ENCODE results near the gene FCGR3A.
"Not testable (repeated sequence)": the region's sequence is repeated elsewhere in the genome, so short reads cannot be mapped to it uniquely, and the experiment has no call there.

The FCGR3A gene

DNA sequence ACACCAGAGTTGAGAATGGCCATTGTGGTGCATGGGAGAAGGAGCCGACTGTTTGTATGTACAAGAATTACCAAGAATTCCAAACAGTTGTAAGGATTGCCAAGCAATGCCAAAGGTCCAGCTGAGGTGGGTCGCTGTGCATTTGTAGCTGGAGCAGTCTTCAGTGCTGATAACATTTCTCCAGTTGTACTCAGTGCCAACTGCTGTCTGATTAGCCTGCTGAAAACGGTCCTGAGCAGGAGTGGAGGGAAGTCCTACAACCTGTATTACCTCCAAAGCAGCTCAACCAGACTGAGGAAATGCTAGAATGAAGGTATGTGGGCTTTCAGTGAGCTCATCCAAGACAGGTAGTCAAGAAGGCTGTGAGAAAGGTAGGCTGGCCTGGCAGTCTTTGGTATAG, 6.5 kb upstream of the FCGR3A start:
- DNase-seq, result not testable (repeated sequence)

DNA sequence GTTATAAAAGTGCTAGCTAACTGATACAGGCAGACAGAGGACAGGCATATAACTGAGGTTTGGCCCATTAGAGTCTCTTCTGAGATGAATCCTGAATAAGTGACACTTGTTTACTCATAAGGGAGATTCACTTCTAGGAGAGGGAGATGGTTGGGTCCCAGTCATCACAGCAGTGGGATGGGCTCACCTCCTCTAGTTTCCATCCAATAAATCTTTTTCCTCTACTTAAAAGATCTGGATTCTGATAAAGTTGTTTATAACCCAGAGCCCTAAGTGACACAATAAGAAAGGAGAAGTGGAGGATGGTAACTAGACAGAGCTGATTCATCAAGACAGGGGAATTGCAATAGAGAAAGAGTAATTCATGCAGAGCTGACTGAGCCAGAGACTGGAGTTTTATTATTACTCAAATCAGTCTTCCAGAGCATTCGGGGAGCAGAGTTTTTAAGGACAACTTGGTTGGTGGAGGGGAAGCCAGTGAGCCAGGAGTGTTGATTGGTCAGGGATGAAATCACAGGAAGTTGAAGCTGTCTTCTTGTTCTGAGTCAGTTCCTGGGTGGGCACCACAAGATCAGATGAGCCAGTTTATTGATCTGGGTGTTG, 5.3 kb upstream of the FCGR3A start:
- peak; percentile 34 for DNase-seq

DNA sequence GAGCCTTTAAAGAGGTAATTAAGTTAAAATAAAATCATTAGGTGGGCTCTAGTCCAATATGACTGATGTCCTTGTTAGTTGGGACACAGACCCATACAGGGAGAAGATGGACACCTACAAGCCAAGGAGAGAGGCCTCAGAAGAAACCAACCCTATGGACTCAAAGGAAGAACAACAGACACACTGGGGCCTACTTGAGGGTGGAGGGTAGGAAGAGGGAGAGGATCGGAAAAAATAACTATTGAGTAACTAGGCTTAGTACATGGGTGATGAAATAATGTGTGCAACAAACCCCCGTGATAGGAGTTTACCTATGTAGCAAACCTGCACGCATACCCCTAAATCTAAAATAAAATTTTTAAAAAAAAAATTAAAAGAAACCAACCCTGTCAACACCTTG, 4.7 kb upstream of the FCGR3A start:
- DNase-seq, result not testable (repeated sequence)

DNA sequence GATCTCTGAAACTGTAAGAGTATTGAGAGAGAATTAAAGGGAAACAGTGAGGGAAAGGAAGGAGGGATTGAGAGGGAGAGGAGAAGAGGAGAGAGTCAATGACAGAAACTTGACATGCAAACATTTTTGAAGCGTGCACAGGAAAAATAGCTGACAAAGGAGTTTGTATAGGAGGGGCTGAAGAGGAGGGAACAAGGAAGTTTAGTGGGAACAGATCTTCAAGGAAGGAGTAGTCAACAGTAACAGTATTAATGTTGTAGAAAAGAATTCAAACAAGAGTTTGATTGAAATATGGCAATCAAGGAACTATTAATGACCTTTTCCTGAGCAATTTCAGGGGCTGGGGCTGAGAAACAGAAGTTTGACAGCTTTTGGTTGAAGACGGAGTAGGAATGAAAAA, 4.0 kb upstream of the FCGR3A start:
- DNase-seq, result not testable (repeated sequence)

DNA sequence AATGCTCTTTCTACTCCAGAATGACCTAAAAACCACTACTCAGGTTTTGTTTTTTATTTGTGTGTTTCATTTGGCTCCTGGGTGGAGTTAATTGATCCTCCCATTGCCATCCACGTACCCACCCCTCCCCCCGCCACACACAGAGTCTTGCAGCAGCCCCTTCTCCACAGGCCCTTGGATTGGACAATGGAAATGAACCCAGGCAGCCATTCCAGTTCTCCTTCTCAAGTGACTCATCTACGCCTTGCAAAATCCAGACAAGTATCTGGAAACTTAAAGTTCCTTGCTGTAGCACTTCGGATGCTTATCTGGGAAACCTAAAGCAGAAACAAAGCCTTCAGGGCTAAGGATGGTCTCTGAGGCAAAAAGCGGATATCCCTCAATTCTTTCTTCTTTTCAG, 1.3 kb upstream of the FCGR3A start:
- DNase-seq, result not testable (repeated sequence)

DNA sequence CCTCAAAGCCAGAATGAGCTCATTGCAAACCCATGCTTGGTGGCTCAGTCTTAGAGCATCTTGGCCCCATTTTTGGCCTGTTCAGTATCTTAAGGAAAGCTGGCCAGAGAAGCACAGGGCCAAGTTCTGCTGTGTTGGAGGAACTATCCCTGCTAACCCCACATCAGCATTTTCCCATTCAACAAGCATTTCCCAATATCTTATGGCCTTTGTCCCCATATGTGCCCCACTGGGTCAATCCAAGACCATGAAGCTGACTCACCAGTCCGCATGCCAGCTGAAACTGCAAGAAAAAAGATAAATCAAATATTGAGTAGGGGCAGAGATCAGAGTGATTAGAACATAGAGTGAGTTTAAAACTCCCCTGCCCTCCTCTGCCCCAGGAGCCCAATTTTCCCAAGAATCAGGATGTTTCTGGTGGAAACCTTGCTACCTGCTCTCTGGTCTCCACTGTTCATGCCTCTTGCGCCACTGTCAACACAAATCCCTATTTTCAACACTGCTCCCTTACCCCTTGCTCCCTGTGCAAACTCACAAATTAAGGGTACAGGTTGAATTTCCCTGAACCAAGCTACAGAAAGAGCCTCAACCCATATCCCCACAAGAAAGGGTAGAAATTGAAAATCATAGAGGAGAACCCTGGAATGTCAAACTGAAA, 740 bp downstream of the FCGR3A start:
- DNase-seq, result not testable (repeated sequence)

DNA sequence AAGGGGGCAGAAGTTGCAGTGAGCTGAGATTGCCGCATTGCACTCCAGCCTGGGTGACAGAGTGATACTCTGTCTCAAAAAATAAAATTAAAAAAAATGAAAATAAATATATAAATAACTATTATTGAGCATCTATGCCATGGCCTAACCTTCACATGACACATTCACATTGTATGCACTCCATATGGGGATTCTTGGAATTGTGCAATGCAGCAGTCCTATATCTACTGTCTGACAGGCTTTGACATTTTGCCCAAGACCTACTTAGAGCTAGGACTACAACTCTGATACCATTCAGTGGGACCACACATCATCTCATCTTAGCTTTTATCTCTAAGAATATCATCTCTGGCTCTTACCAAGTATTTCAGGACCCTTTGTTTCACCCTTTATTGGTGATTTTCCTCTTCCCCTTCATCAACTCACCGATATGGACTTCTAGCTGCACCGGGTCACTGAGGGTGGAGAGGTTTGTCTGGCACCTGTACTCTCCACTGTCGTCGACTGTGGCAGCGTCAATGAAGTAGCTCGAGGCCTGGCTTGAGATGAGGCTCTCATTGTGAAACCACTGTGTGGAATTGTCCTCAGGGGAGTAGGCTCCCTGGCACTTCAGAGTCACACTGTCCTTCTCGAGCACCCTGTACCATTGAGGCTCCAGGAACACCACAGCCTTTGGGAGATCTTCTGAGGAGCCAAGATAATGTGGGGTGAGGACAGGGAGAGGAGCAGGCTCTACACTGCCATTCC, 1.4 kb downstream of the FCGR3A start:
- DNase-seq, result not testable (repeated sequence)

DNA sequence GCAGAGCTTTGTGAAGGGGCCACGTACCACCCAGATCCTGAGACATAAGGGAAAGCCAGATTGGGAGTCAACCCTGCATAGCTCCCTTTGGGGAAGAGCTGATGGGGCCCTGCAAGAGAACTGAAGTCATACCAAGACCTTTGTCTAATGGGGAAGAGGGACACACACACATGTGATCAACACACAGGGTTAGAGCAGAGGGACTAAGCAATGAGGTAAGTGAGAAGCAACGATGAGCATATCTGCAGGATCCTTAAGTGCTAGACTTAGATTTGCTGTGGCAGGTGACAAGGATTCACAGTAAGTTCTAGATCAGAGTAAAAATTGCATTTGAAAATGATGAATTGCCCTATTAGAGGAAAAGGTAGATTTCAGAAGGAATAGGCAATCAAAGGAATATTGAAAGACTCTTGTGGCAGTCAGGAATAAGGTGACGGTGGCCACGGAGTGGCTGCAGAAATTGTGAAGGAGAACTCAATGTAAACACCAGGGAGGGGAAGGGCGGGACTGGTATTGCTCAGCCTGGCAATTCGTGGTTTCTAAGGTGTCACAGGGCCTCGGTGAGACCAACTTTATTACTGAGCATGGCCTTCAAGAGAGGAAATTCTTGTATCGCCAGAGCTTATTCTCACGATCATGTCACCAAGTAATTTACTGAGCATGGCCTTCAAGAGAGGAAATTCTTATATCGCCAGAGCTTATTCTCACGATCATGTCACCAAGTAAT, 4.5 kb downstream of the FCGR3A start:
- DNase-seq, result not testable (repeated sequence)

DNA sequence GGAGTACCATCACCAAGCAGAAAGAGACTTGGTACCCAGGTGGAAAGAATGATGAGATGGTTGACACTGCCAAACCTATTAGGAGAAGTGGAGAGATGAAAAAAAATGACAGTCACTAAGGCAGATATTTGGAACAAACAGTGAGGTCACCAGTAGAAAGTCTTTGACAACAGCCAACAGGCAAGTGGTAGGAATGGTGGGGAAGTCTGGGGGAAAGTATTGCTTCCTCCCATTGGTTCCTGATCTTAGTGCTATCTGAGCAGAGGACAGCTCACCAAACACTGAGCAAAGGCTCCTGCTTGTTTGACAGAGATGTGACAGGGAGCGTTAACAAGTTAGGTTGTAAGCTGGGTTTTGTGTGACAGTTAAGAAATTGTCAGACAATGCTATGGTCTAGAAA, 6.5 kb downstream of the FCGR3A start:
- not testable (repeated sequence) for DNase-seq

DNA sequence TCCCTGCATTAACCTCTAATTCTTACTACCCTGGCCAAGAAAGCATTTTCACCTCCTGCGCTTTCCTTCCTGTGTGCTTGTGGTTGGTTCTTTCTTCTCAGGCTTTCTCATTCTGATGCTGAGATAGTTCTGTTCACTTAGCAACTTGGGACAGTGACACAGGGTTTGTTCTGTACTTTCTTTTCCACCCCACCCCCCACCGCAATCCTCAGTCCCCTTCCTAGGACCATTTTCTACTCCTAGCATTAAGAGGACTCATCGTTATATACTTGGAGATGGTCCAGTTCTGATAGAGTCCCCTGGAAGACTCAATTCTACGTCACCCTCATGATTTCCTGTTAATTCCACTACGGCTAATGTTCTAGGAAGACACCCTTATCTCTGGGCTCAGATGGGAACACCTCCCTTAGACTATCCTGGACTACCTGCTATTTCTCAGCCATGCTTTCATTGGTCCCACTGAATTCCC, 7.5 kb downstream of the FCGR3A start:
- DNase-seq, result peak; percentile 66

DNA sequence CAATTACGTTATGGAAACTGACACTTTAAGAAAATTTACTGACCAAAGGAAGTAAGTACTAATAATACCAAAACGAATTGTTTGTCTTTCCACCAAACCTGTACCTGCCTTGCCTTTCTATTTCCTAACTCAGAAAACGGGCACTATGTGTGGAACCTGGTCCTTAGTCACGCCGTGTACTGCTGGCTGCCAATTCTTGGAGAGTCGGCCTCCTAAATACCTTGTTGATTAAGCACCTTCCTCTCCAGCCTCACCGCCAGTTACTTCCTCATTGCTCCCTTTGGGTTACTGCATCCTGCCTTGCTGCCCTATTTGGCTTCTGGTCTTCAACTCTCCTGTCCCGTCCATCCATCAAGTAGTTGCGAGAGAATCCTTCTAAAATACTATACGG, 9.1 kb downstream of the FCGR3A start:
- peak; percentile 41 for DNase-seq

DNA sequence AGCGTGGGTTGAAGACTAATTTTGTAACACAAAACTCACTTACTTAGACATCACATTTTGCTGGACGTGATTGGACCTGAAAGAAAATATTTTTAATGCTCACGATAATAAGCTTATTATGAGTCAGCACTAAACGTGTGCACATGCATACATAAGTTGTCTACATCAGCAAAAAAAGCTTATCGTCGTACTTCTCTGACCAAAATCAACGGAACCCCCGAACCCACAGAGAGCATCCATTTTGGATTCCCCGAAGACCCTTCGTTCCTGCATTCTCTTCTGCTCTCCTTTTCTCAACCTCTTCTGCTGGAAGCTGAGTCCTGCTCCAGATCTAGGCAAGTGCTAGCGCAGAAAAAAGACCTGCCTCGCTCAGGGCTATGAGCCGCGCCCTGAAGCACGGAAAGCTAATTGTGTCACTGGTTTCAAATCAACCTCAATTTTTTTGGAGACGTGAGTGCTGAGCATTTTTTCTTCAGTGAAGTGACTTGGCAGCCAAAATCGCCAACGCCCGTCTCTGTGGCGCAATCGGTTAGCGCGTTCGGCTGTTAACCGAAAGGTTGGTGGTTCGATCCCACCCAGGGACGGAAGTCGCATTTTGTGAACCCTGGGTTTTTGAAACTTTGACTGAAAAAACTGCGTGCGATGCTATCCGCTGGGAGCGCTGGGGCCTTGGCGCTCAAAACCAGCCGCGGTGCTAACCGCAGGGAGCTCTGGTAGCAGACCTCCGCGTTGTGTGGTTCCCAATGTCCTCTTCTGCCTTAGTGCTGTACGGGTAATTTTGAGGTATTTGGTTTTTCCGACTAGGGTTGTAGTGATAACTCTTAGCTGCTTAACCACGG, 9.7 kb downstream of the FCGR3A start:
- DNase-seq, result peak; percentile 98

DNA sequence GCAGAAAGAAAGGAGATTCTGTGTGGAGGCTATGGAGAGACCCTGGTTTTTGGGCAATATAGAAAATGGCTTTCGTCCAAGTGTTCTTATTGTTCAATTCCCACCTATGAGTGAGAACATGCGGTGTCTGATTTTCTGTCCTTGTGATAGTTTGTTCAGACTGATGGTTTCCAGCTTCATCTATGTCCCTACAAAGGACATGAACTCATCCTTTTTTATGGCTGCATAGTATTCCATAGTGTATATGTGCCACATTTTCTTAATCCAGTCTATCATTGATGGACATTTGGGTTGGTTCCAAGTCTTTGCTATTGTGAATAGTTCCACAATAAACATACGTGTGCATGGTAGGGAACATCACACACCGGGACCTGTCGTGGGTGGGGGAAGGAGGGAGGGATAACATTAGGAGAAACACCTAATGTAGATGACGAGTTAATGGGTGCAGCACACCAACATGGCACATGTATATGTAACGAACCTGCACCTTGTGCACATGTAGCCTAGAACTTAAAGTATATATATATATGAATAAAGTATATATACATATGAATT, 10.6 kb downstream of the FCGR3A start:
- DNase-seq, result not testable (repeated sequence)

DNA sequence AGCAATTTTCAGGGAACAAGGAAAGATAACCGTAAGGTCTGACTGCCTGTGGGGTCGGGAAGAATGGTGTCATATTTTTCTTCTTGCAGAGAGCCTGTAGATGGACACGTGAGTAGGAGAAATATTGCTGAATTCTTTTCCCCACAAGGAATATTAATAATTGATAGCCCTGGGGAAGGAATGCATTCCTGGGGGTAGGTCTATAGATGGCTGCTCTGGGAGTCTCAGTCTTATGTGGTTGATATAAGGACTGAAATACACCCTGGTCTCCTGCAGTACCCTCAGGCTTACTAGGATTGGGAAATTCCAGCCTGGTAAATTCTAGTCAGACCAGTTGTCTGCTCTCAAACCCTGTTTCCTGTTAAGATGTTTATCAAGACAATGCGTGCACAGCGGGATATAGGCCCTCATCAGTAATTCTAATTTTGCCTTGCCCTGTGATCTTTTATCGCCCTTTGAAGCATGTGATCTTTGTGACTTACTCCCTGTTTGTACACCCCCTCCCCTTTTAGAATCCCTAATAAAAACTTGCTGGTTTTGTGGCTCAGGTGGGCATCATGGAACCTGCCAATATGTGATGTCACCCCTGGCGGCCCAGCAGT, 12.4 kb downstream of the FCGR3A start:
- DNase-seq, result not testable (repeated sequence)

DNA sequence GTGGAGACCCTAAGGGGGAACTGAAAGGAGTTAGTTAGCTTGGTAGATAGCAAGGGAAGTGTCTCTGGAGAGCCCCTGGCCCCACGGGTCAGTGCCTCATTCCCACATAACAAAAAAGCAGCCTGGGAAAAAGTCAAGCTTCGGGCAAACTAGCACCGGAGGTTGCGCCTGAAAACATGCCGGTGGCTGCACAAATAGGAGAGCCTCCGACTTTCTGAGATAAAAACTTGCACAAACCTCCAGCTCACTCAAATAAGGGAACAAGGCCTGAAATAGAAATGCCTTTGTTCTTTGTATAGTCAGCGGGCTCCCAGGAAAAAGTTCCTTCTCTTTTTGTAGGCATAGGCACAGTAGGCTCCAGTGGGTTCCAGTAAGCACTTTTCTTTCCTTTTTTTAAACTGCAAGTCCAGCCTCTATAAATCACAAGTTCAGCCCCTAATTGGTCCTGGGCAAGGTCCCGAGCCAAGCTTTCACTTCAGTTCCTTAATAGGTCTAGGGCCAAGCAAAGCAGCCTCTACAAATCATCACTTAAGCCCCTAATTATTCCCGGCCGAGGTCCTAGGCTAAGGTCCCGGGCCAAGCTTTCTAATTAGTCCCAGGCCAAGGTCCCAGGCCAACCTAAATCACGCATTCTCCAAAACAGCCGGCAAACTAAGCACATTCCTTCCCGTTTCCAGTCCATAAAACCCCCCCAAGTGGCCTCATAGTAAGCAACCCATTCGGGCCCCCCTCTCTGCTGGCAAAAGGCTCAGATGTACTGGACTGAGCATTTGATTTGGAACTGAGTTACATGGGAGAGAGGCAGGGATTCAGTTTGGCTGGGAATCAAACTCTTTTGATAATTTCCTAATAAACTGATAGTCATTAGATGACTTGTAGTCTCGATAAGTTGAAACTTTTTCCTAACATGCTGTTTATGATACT, 16.7 kb downstream of the FCGR3A start:
- DNase-seq, result not testable (repeated sequence)

DNA sequence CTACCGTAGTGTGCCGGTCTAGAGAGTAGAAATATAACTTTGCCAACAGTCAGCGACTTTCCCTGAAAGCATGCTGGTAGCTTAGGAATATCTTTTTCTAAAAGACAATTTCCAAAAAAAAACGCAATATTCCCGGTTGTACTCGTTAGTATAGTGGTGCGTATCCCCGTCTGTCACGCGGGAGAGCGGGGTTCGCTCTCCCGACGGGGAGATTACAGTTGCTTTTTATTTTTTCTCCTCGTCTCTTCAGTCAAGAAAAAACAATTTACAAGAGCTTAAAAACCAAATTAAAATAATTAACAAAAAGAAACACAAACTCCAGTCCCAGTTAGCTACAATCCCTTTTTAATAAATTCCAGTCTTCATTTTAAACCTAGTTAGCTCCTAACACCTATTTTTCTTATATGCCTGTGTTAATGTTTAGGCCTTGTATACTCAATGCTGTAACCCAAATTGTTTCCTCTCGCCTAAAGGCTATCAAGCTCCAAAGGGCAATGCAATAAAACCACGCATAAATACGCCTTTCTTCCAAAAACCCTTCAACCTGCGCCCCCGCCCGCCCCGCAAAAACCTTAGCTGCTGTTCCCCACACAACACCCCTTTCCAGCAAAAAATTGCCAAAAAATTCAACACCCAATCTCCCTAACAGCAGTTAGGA, 17.5 kb downstream of the FCGR3A start:
- no peak for DNase-seq

DNA sequence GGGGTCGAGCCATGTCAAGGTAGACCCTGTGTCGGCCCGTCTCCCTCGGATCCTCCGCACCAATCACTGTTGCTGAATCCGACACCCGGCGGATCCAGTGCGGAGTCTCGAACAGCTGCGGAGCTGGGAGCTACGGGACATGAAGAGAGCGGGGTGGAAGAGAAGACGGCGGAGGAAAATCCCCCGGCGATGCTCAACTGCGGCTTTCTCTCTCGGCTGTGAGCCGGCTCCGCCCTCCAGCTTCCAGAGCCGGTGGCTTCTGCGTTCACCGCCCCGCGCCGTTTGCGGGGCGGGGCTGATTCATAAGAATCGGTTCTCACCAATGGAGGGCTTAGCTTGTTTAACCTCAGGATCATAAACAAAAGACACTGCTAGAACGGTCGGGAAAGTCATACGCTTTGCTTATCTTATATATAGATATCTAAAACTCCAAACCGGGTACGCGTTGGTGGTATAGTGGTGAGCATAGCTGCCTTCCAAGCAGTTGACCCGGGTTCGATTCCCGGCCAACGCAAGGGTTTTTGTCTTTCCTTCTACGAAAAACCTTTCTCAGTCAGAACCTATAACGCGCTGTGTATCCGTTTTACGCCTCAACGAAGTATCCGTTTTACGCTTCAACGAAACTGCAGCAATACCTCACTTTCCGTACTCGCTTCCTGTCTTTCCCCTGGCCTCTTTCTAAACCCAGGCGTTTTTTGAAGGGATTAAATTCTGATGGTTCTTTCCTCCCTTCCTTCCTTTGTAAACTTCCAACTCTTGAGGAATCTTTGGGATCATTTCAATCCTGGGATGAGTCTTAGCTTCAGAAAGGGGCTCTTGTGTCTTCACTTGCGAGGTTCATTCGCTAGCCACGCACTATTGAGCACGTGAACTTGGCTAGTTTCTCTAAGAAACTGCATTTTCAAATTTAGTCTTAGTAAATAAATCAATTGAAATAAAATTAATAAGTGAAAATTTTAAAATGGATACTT, 18.7 kb downstream of the FCGR3A start:
- DNase-seq, result peak; percentile 98

DNA sequence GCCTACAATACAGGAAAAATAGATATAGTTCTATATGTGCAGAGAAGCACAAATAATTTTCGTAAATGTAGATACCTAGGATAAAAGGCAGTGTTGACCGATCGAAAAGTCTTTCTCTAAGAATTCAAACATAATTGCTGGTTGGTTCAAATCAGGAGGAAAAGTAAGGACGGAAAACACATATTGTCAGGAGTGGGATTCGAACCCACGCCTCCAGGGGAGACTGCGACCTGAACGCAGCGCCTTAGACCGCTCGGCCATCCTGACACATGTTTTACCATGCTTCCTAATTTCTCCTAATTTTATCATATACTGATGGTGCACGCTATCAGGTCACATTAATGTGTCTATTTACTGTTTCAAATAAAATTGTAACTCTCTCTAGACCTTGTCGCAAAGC, 19.5 kb downstream of the FCGR3A start:
- DNase-seq, result peak; percentile 88

Data from stimulated activated CD4-positive, alpha-beta T cell treated with anti-CD3 and anti-CD28 coated beads, Interleukin-15, amount 100 ng/mL, for 24 hours (primary cell).